Activated naive CD8-positive, alpha-beta T cell treated with anti-CD3 and anti-CD28 coated beads for 36 hours (primary cell): ENCODE measurements around the gene ZNG1B. TPM values are rescaled to one million over a fixed set of nuclear protein-coding genes. Genes with fewer than 3 reads are reported as not detected.
"Not testable (repeated sequence)": the region's sequence is repeated elsewhere in the genome, so short reads cannot be mapped to it uniquely, and the experiment has no call there.

Experiments
- DNase-seq: peaks from one replicate; pipeline ENCODE4 v3.0.0; 2021
- H3K27ac Mint-ChIP-seq: one replicate; pipeline ENCODE4 v1.8.0; 2022; ENCODE audit warnings: mild to moderate bottlenecking, moderate library complexity, mixed read lengths
- H3K27me3 Mint-ChIP-seq: one replicate; pipeline ENCODE4 v1.8.0; 2022; ENCODE audit warnings: mild to moderate bottlenecking, mixed read lengths
- H3K36me3 Mint-ChIP-seq: one replicate; pipeline ENCODE4 v1.8.0; 2021; ENCODE audit warnings: mild to moderate bottlenecking, mixed read lengths
- H3K4me1 Mint-ChIP-seq: one replicate; pipeline ENCODE4 v1.8.0; 2021; ENCODE audit warnings: mixed read lengths
- H3K4me3 Mint-ChIP-seq: one replicate; pipeline ENCODE4 v1.8.0; 2022; ENCODE audit warnings: mild to moderate bottlenecking, moderate library complexity, mixed read lengths
- H3K9me3 Mint-ChIP-seq: one replicate; pipeline ENCODE4 v1.8.0; 2022; ENCODE audit warnings: mixed read lengths
- total RNA-seq, 2 experiments: library from RNA; stranded (reverse); gene quantifications; one replicate each; pipeline ENCODE4 v1.2.3, GENCODE V29; 2021

ZNG1B gene
- total RNA-seq, 2 experiments from 2014 or later: 41.3 to 44.4 TPM

- H3K27me3 Mint-ChIP-seq, H3K36me3 Mint-ChIP-seq, H3K4me3 Mint-ChIP-seq, H3K27ac Mint-ChIP-seq, H3K4me1 Mint-ChIP-seq, DNase-seq, H3K9me3 Mint-ChIP-seq: not testable (repeated sequence)
Observed at GRCh38 chr2:113521492-113521891, 84.0 kb downstream of the ZNG1B start.

GRCh38 chr2:113524986-113525385, 87.5 kb downstream of the ZNG1B start:
- H3K27me3 Mint-ChIP-seq, H3K4me1 Mint-ChIP-seq: not testable (repeated sequence)

GRCh38 chr2:113527350-113528045, 90.0 kb downstream of the ZNG1B start:
- not testable (repeated sequence) for H3K27ac Mint-ChIP-seq, H3K27me3 Mint-ChIP-seq, H3K4me1 Mint-ChIP-seq, H3K36me3 Mint-ChIP-seq, H3K4me3 Mint-ChIP-seq, DNase-seq, H3K9me3 Mint-ChIP-seq

More at GRCh38 chr2:113524986-113525385, 87.5 kb downstream of the ZNG1B start:
- not testable (repeated sequence) for H3K27ac Mint-ChIP-seq, H3K36me3 Mint-ChIP-seq, H3K9me3 Mint-ChIP-seq, DNase-seq, H3K4me3 Mint-ChIP-seq

DNA sequence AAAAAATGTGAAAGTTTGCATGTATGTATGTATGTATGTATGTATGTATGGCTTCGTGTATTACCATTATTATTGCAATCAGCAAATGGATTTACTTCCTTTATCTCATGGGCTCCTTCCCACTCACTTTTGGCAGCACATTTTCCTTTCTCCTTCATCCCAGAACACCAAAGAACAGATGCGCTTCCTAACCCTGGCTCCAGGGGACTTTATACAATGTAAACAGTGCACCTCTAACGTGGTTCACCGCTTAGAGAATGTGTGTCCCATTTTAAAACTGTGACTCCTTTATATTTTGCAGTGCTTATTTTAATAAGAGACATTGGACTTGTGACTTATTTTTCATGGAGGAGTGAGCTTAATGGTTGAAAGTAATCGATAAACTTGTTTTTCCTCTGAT, 90.6 kb downstream of the ZNG1B start:
- H3K4me1 Mint-ChIP-seq, H3K4me3 Mint-ChIP-seq, DNase-seq, H3K27ac Mint-ChIP-seq, H3K9me3 Mint-ChIP-seq, H3K27me3 Mint-ChIP-seq, H3K36me3 Mint-ChIP-seq: not testable (repeated sequence)

DNA sequence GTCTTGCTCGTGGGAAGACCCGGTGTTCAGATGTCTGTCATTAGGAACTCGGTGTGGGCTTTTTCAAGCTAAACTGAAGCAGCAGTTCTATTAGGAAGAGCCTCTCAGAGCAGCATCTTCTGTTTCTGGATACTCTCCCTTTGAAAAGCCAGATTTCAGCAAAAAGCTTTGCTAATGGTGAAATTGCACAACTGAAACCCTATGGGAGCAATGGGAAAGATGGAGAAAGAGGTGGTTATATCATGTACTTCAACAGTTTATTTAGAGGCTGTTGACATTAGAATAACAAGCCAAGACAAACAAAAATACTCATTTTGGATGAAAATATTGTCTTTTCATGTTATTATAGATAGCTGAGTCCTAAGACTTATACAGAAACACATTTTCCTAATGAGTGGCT, 91.4 kb downstream of the ZNG1B start:
- H3K9me3 Mint-ChIP-seq, H3K27me3 Mint-ChIP-seq, H3K27ac Mint-ChIP-seq, H3K4me3 Mint-ChIP-seq, DNase-seq, H3K4me1 Mint-ChIP-seq, H3K36me3 Mint-ChIP-seq: not testable (repeated sequence)

- H3K36me3 Mint-ChIP-seq, H3K9me3 Mint-ChIP-seq, DNase-seq, H3K27me3 Mint-ChIP-seq, H3K27ac Mint-ChIP-seq, H3K4me3 Mint-ChIP-seq, H3K4me1 Mint-ChIP-seq: not testable (repeated sequence)
Observed at GRCh38 chr2:113532991-113533390, 95.5 kb downstream of the ZNG1B start.

GRCh38 chr2:113536573-113536972, 99.1 kb downstream of the ZNG1B start:
- H3K27me3 Mint-ChIP-seq: peaks cover 11% of the 10 kb centered on the region
- H3K4me1 Mint-ChIP-seq, H3K9me3 Mint-ChIP-seq, DNase-seq, H3K4me3 Mint-ChIP-seq, H3K27ac Mint-ChIP-seq, H3K36me3 Mint-ChIP-seq: not testable (repeated sequence)

DNA sequence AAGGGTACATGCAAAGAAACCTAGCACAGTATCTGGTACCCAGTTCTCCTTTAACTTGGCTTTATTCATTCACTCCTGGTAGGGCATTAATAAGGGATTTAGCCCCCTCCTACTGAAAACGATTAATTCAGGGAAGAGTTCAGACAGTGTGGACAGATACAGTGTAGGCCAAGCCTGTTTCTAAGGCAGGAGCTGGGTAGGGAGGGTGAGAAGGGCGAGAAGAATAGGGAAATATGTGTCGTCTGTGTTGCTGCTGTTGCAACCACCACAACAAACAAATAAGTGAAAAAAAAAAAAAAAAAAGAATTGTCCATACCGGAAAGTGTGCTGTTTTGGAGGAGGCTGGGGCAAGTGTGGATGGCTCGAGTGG, 103.3 kb downstream of the ZNG1B start:
- H3K4me1 Mint-ChIP-seq, DNase-seq: not testable (repeated sequence)
- H3K4me3 Mint-ChIP-seq: peak overlapping the region; percentile 77

DNA sequence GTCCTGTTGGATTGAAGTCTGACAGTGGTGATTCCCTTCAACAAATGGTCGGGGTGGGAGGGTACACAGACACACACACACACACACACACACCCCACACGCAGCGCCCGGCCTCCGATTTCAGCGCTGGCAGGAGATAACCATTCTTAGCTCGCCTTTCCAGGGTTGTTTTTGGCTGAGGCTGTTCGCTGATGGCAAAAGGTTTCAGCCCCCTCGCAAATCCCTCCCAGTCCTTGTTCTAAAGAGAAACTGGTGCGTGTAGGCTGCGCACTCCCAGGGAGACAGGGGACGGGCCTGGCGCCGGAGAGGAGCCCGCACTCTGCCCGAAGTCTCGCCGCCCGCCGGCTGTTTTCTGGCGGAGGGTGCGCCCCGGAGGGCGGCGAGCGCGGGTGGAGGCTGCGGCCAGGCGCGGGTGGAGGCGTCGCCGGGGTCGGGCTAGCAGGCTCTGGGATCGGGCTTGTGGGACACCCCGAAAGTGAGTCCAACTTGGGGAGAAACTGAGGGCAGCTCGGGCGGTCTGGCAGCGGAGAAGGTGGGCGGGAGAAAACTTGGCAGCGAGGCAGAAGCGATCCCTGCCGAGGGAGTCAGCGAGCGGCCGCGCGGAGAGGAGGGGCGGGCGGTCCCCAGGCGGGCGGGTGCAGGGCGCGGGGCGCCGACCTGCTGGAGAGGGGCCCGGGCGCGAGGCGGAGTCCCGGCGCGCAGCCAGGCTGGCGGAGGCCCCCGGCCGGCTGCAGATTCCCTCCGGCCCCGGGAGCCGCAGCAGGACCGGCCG, 103.9 kb downstream of the ZNG1B start:
- Mint-ChIP-seq H3K27me3 (peaks cover 17% of the 10 kb centered on the region), H3K4me3 (peak overlapping the region; percentile 77)
- not testable (repeated sequence) for H3K4me1 Mint-ChIP-seq, H3K9me3 Mint-ChIP-seq, H3K27ac Mint-ChIP-seq, H3K36me3 Mint-ChIP-seq
- peak; percentile 30 for DNase-seq

More for the DNA sequence above, 103.3 kb downstream of the ZNG1B start:
- not testable (repeated sequence) for H3K27ac Mint-ChIP-seq, H3K36me3 Mint-ChIP-seq, H3K9me3 Mint-ChIP-seq
- H3K27me3 Mint-ChIP-seq: peaks cover 17% of the 10 kb centered on the region

- not testable (repeated sequence) for H3K9me3 Mint-ChIP-seq, H3K36me3 Mint-ChIP-seq, H3K4me1 Mint-ChIP-seq, H3K27ac Mint-ChIP-seq
- Mint-ChIP-seq H3K27me3 (peaks cover 17% of the 10 kb centered on the region), H3K4me3 (peak overlapping the region; percentile 62)
- DNase-seq: peak; percentile 7
Observed at GRCh38 chr2:113541976-113542485, 104.5 kb downstream of the ZNG1B start.

- H3K36me3 Mint-ChIP-seq, H3K27ac Mint-ChIP-seq, H3K4me1 Mint-ChIP-seq, DNase-seq, H3K9me3 Mint-ChIP-seq: not testable (repeated sequence)
- Mint-ChIP-seq H3K4me3 (peak overlapping the region; percentile 62), H3K27me3 (peaks cover 17% of the 10 kb centered on the region)
Observed at GRCh38 chr2:113542529-113542928, 105.0 kb downstream of the ZNG1B start.

Other genes with a start within 250 kb of the ZNG1B start
- 1 to 10 TPM; 2.0 to 2.3 TPM for gene PAX8, start 158.8 kb upstream of the ZNG1B start, total RNA-seq
- under 1 TPM; 0.16 to 0.18 TPM for gene FOXD4L1, start 61.0 kb downstream of the ZNG1B start, total RNA-seq
- 10 to 100 TPM; 10.2 to 12.9 TPM for gene RABL2A, start 189.6 kb downstream of the ZNG1B start, total RNA-seq